SH-SY5Y (cell line): ENCODE measurements around the gene TRABD2A.

Experiments used
- GATA2 ChIP-seq: IDR thresholded peaks from 2 replicates; pipeline ENCODE4 v1.6.1; 2011; ENCODE audit warnings: mild to moderate bottlenecking, low read depth, low read length
- GATA3 ChIP-seq: IDR thresholded peaks from 2 replicates; pipeline ENCODE4 v1.6.1; 2011; ENCODE audit warnings: low read depth, mild to moderate bottlenecking, low read length, moderate library complexity

- no peak for TF ChIP-seq GATA2
- TF ChIP-seq GATA3 = no peak
Observed at GRCh38 chr2:84900971-84901370, 20.1 kb upstream of the TRABD2A start.
